ENCODE results near the gene HMX1. TPM values are rescaled to one million over a fixed set of nuclear protein-coding genes. Genes with fewer than 3 reads are reported as not detected.

Gene HMX1
- total RNA-seq, 4 donors from 2014 or later = 2.6 TPM; not detected in 3

- Histone ChIP-seq H3K27me3 (peaks cover 9% of the 10 kb centered on the region), H3K4me1 (no peaks in the 10 kb centered on the region), H3K9me3 (no peaks in the 10 kb centered on the region), H3K27ac (no peak overlapping the region), H3K4me3 (replicated peaks in 1 of 3) (no peak overlapping the region), H3K36me3 (no peaks in the 10 kb centered on the region)
- intact Hi-C loops (cut with DNase I) = no loop called here
- DNase-seq = no peak
- 85 to 100% methylated on average over 1 to 5 of the region's 7 CpGs for WGBS, 2 donors
- TF ChIP-seq, protein P1, sequence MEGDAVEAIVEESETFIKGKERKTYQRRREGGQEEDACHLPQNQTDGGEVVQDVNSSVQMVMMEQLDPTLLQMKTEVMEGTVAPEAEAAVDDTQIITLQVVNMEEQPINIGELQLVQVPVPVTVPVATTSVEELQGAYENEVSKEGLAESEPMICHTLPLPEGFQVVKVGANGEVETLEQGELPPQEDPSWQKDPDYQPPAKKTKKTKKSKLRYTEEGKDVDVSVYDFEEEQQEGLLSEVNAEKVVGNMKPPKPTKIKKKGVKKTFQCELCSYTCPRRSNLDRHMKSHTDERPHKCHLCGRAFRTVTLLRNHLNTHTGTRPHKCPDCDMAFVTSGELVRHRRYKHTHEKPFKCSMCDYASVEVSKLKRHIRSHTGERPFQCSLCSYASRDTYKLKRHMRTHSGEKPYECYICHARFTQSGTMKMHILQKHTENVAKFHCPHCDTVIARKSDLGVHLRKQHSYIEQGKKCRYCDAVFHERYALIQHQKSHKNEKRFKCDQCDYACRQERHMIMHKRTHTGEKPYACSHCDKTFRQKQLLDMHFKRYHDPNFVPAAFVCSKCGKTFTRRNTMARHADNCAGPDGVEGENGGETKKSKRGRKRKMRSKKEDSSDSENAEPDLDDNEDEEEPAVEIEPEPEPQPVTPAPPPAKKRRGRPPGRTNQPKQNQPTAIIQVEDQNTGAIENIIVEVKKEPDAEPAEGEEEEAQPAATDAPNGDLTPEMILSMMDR (IDR thresholded peaks at IDR 0.05) = no peak
- no peak for TF ChIP-seq POLR2A (IDR thresholded peaks at IDR 0.05)
Observed at GRCh38 chr4:8895295-8895694, 23.7 kb upstream of the HMX1 start.

GRCh38 chr4:8894424-8894816 lies 22.8 kb upstream of the HMX1 start:
- no peaks in the 10 kb centered on the region for H3K9me3 ChIP-seq
- H3K36me3 ChIP-seq = no peaks in the 10 kb centered on the region
- H3K4me3 ChIP-seq (replicated peaks in 1 of 3) = no peak overlapping the region
- DNase-seq = no peak
- H3K4me1 ChIP-seq = no peaks in the 10 kb centered on the region
- intact Hi-C loops (cut with DNase I) = no loop called here
- no peak overlapping the region for H3K27ac ChIP-seq
- TF ChIP-seq POLR2A (IDR thresholded peaks at IDR 0.05) = no peak
- TF ChIP-seq, protein P1 (IDR thresholded peaks at IDR 0.05) = no peak
- peaks cover 9% of the 10 kb centered on the region for H3K27me3 ChIP-seq
- 20 to 60% methylated on average over 1 to 4 of the region's 14 CpGs for WGBS, 2 donors

DNA sequence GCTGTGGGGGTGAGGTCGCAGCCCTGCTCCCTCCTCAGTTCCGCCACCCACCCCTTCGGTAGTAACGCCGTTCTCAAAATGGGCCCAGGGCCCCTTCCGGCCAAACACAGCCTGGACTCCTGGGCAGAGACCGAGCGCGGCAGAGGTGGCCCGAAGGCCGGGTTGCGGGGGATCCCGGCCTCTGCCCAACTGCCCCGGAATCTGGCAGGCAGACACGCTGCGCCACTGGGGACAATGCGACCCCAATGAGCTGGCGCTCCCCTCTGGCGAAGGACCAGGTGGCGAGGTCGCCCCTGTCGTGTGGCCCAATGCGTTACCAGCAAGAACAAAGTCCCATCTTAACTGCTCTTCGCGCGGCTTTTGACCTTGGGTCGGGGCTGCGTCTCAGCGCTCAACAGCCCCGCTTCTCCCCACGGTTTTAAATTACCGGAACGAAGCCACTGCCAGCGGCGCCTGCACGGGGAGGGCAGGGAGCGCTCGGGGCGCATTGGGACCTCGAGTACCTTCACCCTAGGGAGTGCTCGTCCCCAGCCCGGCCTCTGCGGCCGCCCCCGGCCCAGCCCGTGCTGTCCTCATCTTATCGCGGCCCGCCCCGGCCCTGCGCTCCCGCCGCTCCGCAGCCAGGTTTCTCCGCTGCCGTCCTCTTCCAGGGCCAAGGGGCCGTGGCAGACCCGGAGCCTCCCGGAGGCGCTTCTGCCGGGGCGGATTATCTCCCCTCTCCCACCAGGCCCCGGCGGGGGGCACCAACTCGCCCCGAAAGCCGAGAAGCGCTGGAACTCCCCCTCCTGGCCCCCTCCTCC lies 22.2 kb upstream of the HMX1 start:
- Histone ChIP-seq H3K9me3 (no peaks in the 10 kb centered on the region), H3K27me3 (peaks cover 9% of the 10 kb centered on the region), H3K4me1 (no peaks in the 10 kb centered on the region), H3K27ac (no peak overlapping the region), H3K4me3 (replicated peaks in 1 of 3) (no peak overlapping the region), H3K36me3 (no peaks in the 10 kb centered on the region)
- no peak for DNase-seq
- 2 to 5% methylated on average over 20 to 26 of the region's 68 CpGs for WGBS, 2 donors
- TF ChIP-seq POLR2A (IDR thresholded peaks at IDR 0.05) = no peak
- TF ChIP-seq, protein P1 (IDR thresholded peaks at IDR 0.05) = no peak
- intact Hi-C loops (cut with DNase I) = no loop called here

- peaks cover 9% of the 10 kb centered on the region for H3K27me3 ChIP-seq
Observed at GRCh38 chr4:8893227-8893623, 21.6 kb upstream of the HMX1 start.

More at GRCh38 chr4:8893227-8893623, 21.6 kb upstream of the HMX1 start:
- intact Hi-C loops (cut with DNase I) = no loop called here
- TF ChIP-seq POLR2A (IDR thresholded peaks at IDR 0.05) = no peak
- TF ChIP-seq, protein P1 (IDR thresholded peaks at IDR 0.05) = no peak
- no peak overlapping the region for H3K27ac ChIP-seq
- H3K9me3 ChIP-seq = no peaks in the 10 kb centered on the region
- no peaks in the 10 kb centered on the region for H3K36me3 ChIP-seq
- 0 to 5% methylated on average over 1 to 4 of the region's 41 CpGs for WGBS, 2 donors
- no peak overlapping the region for H3K4me3 ChIP-seq (replicated peaks in 1 of 3)
- H3K4me1 ChIP-seq = no peaks in the 10 kb centered on the region
- DNase-seq = no peak

Data from thyroid gland (tissue), 4 donors.